NCI-H2171 (cell line): ENCODE measurements around the gene TMCC3.

ENCODE experiments used
- DNase-seq: peaks from one replicate; lab custom pipeline; 2025; lab: John Stamatoyannopoulos, UW

The TMCC3 gene

DNA sequence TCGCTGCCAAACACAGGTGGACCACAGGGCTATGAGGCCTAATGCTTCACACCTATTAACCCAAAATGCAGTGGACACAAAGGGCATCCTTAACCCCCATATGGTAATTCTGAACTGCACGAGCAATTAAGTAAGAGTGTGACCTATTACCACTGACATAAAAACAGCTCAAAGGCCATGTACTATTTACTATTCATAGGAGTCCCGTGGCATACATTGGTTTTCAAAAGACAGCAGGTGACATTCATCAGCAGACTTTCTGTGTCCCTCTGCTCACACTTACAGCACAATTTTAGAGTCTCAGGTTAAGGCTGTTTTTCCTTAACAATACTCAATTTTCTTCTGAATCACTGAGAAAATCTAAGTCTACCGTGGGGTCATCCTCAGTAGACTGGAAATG is 23.1 kb upstream of the TMCC3 start:
- no peak for DNase-seq

DNA sequence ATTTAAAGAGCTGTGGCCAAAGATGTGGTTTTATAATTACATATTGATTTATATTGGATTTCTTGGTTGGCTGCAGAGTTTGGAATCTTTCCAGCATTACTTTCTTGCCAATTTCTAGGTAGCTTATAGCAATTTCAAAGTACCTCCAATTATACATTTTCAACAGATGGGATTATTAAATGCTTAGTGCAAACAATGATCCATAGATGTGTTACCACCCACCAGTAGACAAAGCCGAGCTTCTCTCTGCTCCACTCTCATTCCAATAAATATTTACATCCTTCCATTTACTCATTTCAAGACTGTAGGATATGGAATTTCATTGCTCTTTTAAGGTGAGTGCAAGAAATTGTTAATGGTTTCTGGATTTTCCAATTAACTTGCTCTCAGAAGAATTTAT is 21.6 kb upstream of the TMCC3 start:
- no peak for DNase-seq

DNA sequence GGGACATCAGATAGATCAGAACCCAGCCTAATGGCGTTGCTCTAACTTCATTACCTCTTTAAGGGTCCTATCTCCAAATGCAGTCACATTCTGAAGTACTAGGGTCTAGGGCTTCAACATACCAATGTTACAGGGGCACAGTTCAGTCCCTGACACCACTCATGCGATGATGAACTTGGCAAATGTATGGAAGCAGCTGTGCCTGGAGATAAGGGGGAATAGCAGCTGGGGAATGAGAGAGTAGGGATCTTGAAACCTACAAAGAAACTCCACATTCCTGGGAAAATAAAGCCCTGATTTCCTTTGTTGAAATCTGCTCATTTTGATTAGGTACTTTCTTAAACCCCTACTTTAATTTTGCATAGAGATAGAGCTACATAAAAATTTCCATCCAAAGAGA is 20.5 kb upstream of the TMCC3 start:
- no peak for DNase-seq

DNA sequence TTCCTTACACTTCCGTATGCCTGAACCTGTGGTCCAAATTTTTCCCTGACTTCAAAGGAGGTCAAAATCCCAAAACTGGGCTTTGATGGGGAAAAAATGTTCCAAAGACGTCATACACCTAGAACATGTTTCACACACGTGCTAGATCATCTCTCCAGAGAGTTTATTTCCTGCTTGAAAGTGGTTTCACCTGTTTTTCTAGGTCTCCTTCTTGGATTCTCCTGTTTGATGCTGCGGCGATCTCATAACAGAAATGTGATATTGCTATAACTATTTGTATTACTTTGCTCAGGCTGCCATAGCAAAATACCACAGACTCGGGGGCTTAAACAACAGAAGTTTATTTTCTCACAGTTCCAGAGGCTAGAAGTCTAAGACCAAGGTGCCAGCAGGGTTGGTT is 19.7 kb upstream of the TMCC3 start:
- DNase-seq: no peak

DNA sequence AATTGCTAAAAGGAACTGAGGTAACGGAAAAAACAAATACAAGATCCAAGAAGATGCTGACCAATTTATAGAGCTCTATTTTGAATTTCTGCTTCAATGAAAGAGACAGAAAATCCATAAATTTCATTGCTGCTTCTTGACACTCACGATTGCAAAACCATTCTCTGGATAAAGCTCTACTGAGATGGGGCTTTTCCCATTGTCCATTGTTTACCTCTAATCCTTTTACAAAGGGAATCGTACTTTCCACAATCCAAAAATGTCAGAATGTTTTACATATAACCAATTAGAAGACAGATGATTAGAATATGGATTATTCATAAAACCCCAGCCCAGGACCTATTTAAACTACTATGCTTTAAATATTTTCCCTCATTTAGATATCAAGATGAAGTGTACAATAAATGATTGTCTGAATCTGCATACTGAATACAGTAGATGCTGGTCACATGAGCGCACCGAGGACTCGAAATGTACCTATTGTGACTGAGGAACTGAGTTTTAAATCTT is 16.7 kb upstream of the TMCC3 start:
- no peak for DNase-seq

DNA sequence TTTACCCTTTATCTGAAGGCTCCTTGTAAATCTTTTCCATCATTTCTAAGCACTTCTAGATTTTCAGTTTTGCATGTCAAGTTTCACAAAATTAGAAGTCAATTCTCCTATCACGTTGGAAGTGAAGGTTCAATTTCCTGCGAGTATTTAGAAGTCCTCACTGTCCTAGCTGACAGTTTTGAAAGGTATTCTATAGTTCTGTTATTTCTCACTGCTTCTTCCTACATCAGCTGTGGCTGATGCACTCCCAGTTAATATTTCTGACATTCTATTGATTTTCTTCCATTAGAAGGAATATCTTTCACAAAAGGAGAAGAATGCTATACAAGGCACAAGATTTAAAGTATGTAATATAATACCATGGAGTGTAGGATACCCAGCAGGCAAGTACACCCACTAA is 15.8 kb upstream of the TMCC3 start:
- no peak for DNase-seq

DNA sequence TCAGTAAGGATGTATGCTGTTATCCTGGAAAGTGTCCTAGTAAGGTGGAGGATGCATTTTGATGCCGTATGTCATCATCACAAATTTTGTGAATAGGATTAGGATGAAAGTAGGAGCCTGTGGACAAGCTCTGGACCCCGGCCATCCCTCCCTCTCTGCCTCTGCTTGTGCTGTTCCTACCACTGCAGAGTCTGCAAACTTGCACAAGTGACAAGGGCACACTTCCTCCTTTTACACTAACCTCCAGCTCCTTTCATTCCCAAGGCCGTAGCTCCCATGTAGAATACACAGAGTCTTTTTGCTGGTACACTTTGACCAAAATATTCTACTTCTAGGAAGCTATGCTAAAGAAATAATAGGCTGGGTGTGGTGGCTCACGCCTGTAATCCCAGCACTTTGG is 13.3 kb upstream of the TMCC3 start:
- no peak for DNase-seq

DNA sequence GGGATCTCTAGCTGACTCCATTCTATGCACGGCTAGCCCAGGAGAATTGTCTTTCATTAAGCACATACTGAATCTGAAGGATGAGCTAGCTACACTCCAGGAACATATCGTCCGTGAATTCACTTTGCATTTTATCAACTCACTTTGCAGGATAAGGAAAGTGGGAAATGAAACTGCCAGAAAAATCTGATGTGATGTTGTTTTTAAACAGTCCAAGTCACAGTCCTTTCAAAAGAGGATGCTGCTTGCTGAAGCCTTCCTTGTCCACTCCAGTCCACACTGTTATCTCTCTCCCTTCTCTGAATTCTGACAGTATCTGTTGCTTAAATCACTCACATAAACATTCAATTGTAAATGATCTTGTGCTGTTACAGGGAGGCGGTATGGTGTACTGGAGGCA is 12.7 kb upstream of the TMCC3 start:
- no peak for DNase-seq

DNA sequence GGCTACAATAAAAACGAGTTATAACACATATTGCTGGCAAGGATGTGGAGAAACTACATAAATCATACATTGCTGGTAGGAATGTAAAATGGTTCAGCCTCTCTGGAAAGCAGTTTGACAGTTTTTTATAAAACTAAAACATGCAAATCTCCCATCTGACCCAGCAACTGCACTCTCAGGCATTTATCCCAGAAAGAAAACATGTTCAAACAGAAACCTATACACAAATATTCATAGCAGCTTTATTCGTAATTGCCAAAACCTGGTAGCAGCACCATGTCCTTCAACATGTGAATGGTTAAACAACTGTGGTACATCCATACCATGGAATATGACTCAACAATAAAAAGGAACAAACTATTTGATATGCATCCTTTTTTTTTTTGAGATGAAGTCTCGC is 10.1 kb upstream of the TMCC3 start:
- no peak for DNase-seq

DNA sequence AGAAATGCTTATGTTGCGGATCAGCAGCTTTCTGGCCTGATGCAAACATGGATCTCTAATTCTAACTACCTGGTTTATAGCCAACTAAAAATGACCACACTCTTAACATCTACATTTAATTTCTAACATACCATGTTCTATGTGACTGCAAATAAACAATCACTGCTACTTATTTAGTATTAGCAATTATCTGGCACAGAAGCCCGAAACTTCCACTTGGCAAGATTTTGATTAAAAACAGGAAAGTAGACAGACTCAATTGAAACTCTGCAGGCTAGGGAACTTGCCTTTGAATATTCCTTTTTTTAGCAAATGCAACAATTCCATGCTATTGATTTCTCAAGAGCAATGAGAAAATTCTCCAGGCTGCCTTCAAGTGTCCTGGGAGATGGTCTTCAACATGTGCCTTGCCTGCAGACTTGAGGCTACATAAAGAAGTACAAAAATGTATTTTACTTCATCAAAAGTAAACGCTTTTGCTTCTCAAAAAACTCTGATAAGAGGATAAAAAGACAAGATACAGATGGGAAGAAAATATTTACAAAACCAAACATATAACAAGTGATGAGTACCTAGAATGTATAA is 9.1 kb upstream of the TMCC3 start:
- no peak for DNase-seq

DNA sequence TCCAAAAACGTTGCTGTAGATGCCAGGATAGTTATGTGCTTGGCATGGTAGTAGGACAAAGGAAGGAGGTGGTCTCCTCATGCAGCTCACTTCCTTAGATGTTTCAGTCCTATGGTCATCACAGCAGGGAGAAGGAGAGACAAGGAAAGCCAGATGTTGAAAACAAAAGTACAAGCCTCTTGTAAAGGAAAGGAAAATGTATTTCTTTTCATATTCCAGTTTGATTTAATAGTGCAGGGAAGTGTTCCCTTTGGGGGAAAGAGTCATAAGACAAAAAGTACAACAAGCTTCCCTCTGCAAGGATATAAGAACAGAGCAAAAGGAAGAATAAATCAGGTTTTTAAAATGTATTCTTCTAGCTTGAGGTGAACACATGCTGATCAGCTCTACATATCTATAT is 8.6 kb upstream of the TMCC3 start:
- no peak for DNase-seq

DNA sequence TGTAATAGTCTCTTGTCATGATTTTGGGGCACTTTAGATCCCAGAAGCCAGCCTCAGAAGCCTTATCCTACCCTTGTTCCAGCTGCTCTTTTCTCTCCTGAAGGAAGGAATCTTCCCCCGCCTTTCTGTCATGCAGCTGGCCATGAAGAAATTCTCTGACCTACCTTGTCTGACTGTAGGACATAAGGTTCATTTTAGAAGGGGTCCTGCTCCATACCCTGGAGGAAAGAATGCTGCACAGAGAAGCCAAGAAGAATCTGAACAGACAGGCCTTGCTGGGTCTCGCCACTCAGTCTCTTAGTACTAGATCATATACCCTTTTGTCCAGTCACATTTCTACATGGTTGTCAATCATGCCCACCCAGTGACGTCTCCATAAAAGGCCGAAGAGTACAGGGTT is 6.2 kb upstream of the TMCC3 start:
- no peak for DNase-seq

DNA sequence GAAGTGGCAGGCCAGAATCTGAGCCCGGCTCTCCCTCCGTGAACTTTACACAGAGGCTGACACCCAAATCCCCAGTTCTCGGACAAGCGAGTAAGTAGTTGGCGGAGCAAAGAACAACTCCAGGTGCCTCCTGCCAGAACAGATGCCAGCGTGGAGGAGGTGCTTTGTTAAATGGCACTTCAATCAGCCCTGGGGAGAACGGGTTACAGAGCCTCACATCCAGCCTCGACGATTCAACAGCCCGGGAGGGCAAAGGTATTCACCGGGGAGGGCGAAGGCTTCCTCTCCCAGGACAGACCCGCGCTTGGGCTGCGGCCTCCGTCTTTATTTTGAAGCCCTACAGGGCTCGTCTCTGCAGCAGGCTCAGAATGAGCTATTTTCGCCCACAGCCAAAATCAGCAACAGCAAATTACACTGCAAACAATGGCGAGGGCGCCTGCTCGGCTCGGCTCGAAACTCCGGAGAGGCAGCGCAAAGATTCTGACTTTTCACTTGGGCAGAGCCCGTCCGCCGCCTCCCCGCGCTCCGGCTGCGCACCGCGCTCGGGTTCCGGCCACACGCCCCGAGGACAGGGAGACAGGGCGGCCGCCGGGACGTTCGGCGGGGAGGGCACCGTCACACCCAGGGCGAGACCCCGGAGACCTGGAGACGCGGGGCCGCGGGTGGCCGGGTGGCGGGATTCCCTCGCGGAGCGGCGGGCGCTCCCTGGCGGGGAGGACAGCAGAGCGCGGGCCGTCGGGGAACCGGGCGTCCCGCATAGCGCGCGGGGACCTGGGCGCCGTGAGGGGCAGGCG is 811 bp downstream of the TMCC3 start:
- peak; percentile 20 for DNase-seq

DNA sequence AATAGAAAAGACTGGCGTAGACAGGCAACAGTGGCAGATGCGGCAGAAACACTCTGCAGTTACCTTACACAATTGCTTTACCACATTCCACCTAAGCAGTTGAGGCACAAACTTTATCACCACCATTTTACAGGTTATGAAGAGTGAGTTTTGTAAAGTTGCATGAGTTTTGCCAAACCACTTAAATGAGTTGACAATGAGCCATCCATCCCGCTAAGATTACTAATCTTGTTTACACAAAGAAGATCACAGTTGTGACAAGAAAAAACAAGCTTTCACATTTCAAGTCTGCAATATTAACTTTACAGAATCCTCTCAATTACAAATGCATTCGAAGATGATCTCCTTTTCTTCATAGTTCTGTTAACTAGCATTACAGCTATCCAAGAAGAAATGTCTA is 1.8 kb downstream of the TMCC3 start:
- DNase-seq: no peak

DNA sequence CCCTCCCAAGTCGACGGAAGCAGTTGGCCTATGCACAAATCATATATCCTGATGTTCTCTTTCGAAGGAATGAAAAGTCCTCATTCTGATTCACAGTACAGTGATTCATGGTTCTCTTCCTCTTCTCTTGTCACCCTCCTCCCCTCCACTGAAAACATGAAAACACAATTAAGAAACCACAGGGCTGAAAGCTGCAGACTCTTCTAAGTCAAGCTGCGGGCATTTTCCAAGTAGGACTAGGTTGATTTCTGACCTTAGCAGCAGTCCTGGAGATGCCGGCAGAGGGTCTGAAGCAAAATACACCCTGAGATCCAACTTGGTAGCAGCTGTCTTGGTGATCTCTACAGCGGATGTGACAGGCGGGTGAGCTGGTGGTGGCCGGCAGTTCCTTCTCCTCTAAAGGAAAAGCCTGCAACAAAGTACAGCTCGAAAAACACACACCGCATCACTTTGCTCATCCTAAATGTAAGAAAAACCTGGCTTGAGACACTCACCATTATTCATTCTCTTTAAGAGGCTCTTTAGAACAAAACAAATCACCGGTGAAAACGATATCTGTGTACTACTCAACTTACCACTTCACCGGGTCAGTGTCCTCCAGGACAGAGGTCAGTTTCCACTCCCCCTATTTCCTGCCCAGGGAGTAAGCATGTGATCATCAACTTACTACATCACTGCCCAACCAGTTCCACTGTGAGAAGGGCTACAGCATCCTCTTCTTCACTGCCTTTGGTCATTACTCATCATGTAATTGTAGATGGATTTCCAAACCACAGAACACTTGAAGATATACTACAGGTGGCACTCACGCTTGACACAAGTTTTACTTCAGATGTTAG is 6.0 kb downstream of the TMCC3 start:
- no peak for DNase-seq

DNA sequence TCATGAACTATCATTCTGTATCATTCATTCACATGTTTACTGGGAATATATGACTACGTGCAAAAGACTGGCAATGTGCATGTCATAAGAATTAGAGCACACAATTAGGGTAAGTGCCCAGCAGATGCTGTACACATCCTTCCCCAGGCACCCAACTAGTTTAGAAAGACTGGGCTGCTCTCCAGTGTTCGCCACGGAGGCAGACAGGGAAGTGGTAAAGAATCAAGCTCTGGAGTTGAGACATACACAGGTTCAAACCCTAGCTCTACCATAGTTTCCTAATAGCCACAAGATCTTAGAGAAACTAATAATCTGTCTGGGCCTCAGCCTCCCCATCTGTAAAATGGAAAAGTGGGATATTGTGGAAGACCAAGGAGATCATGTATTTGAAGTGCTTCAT is 6.8 kb downstream of the TMCC3 start:
- DNase-seq: no peak

DNA sequence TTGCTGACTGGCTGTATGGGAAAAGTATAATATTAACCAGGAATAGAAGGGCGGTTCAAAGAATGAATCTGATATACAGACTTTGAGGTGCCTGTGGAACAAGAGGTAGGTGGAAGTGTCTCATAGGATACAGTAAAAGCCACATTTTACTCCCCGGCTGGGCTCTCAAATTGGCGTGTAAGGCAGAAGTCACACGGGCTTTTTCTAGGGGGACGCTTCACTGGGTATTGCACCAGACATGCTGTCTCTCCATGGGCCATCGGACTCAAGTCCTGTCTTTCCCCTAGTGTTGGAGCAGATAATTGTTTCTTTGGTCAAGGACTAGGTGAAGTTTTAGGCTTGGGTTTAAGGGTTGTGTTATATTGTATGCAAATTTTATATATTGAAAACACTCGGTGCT is 9.1 kb downstream of the TMCC3 start:
- no peak for DNase-seq

DNA sequence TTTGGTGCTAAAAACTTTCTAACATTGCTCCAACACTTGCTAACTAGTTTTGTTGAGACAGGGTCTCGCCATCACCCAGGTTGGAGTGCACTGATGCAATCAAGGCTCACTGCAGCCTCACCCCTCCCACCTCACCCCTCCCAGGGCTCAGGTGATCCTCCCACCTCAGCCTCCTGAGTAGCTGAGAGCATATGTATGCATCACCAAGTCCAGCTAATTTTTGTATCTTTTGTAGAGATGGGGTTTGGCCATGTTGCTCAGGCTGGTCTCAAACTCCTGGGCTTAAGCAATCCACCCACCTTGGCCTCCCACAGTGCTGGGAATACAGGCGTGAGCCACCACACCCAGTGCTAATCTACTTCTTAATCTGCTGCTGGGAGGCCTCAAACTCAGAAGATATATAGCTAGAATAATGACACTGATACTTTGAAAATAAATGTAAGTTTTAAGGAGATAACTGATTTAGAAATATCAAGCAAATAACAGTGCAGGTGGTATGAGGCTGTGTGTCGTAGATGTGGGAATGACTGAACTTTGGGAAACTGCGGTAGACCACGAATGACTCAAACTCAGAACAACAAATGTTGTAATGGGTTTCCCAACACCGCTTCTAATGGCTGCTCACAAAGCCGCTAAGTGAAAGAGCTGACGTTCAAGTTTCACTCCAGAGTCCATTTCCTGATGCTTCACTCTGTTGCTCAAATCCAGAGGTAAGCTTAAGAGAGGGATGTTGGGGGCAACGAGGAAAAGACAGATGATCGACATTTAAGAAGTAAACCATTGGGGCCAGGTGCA is 10.0 kb downstream of the TMCC3 start:
- no peak for DNase-seq

DNA sequence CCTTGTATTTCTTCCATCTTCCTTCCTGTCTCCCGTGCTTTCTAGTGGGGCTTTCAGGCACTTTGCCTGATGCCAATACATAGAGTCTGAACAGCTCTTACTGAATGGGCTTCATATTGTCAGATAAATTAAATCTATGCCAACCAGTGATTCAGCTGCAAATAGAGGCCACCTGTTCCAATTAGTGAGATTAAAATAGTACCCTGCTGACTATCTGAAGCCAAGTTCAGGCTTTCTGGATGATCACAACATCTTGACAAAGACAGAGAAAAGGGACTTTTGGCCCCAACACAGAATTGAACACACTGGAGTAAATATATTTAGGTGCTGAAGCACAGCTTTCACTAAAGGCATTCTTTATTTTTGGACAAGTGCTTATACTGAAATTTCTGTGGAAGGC is 11.8 kb downstream of the TMCC3 start:
- DNase-seq: no peak

DNA sequence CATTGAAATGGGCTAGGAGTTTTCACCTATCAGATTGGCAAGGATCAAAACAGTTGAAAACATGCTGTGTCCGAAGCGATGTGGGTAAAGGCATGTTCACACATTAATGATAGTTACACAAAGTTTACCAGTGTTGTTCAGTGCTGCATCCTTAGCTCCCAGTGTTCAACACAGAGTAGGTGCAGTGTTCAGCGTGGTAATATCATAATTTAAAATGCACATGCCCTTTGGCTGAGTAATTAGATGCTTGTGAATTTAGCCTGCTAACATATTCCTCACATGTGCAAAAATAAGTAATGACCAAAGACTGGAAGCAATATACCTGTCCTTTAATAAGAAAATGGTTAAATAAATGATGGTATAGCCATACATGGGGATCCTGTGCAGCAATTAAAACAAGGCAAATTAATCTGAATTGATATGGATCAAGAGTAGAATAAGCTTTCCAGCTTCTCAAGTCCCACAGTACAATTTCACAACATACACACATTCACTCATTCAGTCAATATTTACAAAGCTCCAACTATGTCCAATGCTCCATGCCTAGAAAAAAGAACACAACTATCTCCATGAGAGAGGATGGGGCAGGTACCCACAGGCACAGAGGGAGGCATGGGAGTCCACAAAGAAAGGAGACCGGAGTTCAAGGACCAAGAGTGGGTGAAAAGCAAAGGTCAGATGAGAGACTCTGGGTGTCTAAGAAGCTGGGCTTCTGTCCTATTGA is 12.8 kb downstream of the TMCC3 start:
- no peak for DNase-seq

DNA sequence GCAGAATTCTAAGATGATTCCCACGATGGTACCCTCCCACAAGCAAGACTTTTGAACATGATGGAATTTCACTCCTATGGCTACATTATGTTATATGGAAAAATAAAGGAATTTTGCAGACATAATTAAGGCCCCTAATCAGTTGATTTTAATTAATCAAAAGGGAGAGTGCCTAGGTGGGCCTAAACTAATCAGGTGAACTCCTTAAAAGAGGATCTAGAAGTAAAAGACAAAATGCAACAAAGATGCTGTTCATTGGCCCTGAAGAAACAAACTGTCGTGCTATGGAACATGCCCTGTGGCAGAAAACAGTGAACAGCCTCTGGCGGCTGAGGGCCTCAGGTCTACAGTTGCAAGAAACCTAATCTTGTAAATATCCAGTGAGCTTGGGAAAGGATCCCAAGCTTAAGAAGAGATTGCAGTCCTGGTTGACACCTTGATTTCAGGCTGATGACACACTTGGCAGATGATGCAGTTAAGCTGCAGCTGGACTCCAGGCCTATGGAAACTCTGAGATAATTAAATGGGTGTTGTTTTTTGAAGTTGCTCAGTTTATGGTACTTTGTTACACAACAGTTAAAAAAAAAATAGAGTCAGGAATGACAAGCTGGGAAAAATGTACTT is 13.8 kb downstream of the TMCC3 start:
- DNase-seq: peak; percentile 30
